ENCODE measurements around the gene SPTBN5.

DNA sequence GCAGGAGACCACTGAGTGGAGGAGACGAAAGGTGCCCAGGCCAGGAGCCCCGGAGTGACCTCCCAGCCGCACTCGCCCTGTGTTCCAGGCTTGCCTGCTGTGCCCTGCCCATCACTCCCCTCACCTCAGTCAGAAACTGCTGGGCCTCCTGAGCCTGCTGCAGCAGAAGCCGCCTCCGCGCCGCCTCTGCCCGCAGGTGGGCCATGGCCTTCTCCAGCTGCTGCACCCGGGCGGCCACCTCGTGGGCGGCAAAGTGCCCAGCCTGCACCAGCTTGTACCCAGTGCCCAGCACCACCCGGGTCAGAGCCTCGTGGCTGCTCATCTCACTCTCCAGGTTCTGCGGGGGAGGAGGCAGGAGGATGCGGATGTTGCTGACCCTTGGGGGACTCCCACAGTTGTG, 37.6 kb downstream of the SPTBN5 start:
- TF ChIP-seq, protein P1, sequence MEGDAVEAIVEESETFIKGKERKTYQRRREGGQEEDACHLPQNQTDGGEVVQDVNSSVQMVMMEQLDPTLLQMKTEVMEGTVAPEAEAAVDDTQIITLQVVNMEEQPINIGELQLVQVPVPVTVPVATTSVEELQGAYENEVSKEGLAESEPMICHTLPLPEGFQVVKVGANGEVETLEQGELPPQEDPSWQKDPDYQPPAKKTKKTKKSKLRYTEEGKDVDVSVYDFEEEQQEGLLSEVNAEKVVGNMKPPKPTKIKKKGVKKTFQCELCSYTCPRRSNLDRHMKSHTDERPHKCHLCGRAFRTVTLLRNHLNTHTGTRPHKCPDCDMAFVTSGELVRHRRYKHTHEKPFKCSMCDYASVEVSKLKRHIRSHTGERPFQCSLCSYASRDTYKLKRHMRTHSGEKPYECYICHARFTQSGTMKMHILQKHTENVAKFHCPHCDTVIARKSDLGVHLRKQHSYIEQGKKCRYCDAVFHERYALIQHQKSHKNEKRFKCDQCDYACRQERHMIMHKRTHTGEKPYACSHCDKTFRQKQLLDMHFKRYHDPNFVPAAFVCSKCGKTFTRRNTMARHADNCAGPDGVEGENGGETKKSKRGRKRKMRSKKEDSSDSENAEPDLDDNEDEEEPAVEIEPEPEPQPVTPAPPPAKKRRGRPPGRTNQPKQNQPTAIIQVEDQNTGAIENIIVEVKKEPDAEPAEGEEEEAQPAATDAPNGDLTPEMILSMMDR (IDR thresholded peaks at IDR 0.05), result no peak
- TF ChIP-seq POLR2A (IDR thresholded peaks at IDR 0.05), result no peak

Measured in heart left ventricle (tissue), 13 donors.